Measurements from ENCODE around the gene SPINT4. TPM values are rescaled to one million over a fixed set of nuclear protein-coding genes. Genes with fewer than 3 reads are reported as not detected.

SPINT4 gene
- polyA plus RNA-seq, 1 donor (not counting 4 experiments of a cell fraction or from before 2014, with no cell fraction given) = not detected

DNA sequence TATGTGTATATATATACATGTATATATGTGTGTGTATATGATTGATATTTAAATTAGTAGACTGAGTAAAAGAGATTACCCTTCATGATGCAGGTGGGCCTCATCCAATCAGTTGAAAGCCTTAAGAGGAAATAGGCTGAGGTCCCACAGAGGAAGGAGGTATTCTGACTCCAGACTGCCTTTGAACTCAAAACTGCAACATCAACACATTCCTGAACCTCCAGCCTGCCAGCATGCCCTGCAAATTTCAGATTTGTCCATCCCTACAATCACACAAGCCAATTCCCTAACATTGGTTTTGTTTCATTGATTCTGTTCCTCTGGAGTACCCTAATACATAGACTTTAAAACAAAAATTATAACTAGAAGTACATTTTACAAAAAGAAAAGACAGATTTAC, 22.9 kb downstream of the SPINT4 start:
- no peaks in the 10 kb centered on the region for H3K9me1 ChIP-seq (ENCODE audit: control insufficient read depth, extremely low read depth, insufficient read depth, low read length)
- no peak for TF ChIP-seq EZH2 (IDR thresholded peaks at IDR 0.05; ENCODE audit: low read length)
- TF ChIP-seq, protein P1, sequence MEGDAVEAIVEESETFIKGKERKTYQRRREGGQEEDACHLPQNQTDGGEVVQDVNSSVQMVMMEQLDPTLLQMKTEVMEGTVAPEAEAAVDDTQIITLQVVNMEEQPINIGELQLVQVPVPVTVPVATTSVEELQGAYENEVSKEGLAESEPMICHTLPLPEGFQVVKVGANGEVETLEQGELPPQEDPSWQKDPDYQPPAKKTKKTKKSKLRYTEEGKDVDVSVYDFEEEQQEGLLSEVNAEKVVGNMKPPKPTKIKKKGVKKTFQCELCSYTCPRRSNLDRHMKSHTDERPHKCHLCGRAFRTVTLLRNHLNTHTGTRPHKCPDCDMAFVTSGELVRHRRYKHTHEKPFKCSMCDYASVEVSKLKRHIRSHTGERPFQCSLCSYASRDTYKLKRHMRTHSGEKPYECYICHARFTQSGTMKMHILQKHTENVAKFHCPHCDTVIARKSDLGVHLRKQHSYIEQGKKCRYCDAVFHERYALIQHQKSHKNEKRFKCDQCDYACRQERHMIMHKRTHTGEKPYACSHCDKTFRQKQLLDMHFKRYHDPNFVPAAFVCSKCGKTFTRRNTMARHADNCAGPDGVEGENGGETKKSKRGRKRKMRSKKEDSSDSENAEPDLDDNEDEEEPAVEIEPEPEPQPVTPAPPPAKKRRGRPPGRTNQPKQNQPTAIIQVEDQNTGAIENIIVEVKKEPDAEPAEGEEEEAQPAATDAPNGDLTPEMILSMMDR (optimal IDR thresholded peaks at IDR 0.05 in 1 of 3, IDR thresholded peaks at IDR 0.05 in 1 of 3, conservative IDR thresholded peaks at IDR 0.05 in 1 of 3; ENCODE audit: extremely low read depth in 1 of 3, insufficient read depth in 2 of 3, low read length in 3 of 3) = no peak
- H3K27me3 ChIP-seq (ENCODE audit: control insufficient read depth, extremely low read depth, insufficient read depth, low read length) = no peaks in the 10 kb centered on the region
- no peaks in the 10 kb centered on the region for H4K20me1 ChIP-seq (ENCODE audit: control insufficient read depth, extremely low read depth, insufficient read depth, low read length)
- no peaks in the 10 kb centered on the region for H3K79me2 ChIP-seq (ENCODE audit: control insufficient read depth, insufficient read depth, low read length)
- H2AFZ ChIP-seq (ENCODE audit: control insufficient read depth, low read length) = no peak overlapping the region
- no peaks in the 10 kb centered on the region for H3K36me3 ChIP-seq (ENCODE audit: control insufficient read depth in 2 of 2, extremely low read depth in 1 of 2, insufficient read depth in 2 of 2, low read length in 2 of 2)
- H3K4me3 ChIP-seq (ENCODE audit: control insufficient read depth in 2 of 3, extremely low read depth in 1 of 3, insufficient read depth in 2 of 3, low read depth in 1 of 3, low read length in 3 of 3) = no peak overlapping the region
- H3K4me2 ChIP-seq (ENCODE audit: control insufficient read depth, extremely low read depth, insufficient read depth, low read depth, low read length) = no peak overlapping the region
- DNase-seq (ENCODE audit: low read depth, low spot score) (no peak), FAIRE-seq (no peak)
- no peak overlapping the region for H3K27ac ChIP-seq (ENCODE audit: control insufficient read depth, insufficient read depth, low read length)
- no peak overlapping the region for H3K9ac ChIP-seq (ENCODE audit: control insufficient read depth, extremely low read depth, insufficient read depth, low read length)
- H3K9me3 ChIP-seq (ENCODE audit: control insufficient read depth, low read depth, low read length) = no peaks in the 10 kb centered on the region
- dilution Hi-C loops (cut with MboI; ENCODE audit: extremely low pct_ligation_motif_present, low sequenced_read_pairs) = no loop called here
- H3K4me1 ChIP-seq (ENCODE audit: control insufficient read depth, extremely low read depth, insufficient read depth, low read length) = no peaks in the 10 kb centered on the region

DNA sequence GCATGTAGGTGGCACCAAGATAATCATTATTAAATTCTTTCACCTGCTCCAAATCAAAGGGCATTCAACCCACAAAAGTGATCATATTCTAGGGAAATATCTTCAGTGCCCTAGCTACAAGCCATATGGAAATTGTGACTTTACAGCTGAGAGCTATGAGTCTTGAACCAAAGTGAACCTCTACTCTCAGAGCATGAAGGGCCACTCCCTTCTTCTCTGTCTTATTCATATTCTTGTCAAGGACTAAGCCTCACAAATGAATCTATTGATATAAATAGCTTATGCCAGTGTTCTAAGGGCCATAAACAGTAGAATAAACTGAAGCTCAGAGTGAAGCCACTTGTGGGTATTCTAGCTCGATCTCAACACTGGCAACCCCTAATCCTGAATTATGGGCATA, 29.6 kb downstream of the SPINT4 start:
- no peaks in the 10 kb centered on the region for H3K4me1 ChIP-seq (ENCODE audit: control insufficient read depth, extremely low read depth, insufficient read depth, low read length)
- H3K9me1 ChIP-seq (ENCODE audit: control insufficient read depth, extremely low read depth, insufficient read depth, low read length) = no peaks in the 10 kb centered on the region
- no peak overlapping the region for H2AFZ ChIP-seq (ENCODE audit: control insufficient read depth, low read length)
- no peaks in the 10 kb centered on the region for H3K79me2 ChIP-seq (ENCODE audit: control insufficient read depth, insufficient read depth, low read length)
- H3K27me3 ChIP-seq (ENCODE audit: control insufficient read depth, extremely low read depth, insufficient read depth, low read length) = no peaks in the 10 kb centered on the region
- H3K4me3 ChIP-seq (ENCODE audit: control insufficient read depth in 2 of 3, extremely low read depth in 1 of 3, insufficient read depth in 2 of 3, low read depth in 1 of 3, low read length in 3 of 3) = no peak overlapping the region
- no peak for FAIRE-seq
- no peak for DNase-seq (ENCODE audit: low read depth, low spot score)
- dilution Hi-C loops (cut with MboI; ENCODE audit: extremely low pct_ligation_motif_present, low sequenced_read_pairs) = no loop called here
- H3K36me3 ChIP-seq (ENCODE audit: control insufficient read depth in 2 of 2, extremely low read depth in 1 of 2, insufficient read depth in 2 of 2, low read length in 2 of 2) = no peaks in the 10 kb centered on the region
- TF ChIP-seq EZH2 (IDR thresholded peaks at IDR 0.05; ENCODE audit: low read length) = no peak
- TF ChIP-seq, protein P1 (optimal IDR thresholded peaks at IDR 0.05 in 1 of 3, IDR thresholded peaks at IDR 0.05 in 1 of 3, conservative IDR thresholded peaks at IDR 0.05 in 1 of 3; ENCODE audit: extremely low read depth in 1 of 3, insufficient read depth in 2 of 3, low read length in 3 of 3) = no peak
- no peaks in the 10 kb centered on the region for H3K9me3 ChIP-seq (ENCODE audit: control insufficient read depth, low read depth, low read length)
- H4K20me1 ChIP-seq (ENCODE audit: control insufficient read depth, extremely low read depth, insufficient read depth, low read length) = no peaks in the 10 kb centered on the region
- H3K27ac ChIP-seq (ENCODE audit: control insufficient read depth, insufficient read depth, low read length) = no peak overlapping the region
- no peak overlapping the region for H3K4me2 ChIP-seq (ENCODE audit: control insufficient read depth, extremely low read depth, insufficient read depth, low read depth, low read length)
- H3K9ac ChIP-seq (ENCODE audit: control insufficient read depth, extremely low read depth, insufficient read depth, low read length) = no peak overlapping the region

All from keratinocyte (primary cell).